Measurements from ENCODE around the gene LPO. TPM values are rescaled to one million over a fixed set of nuclear protein-coding genes. Genes with fewer than 3 reads are reported as not detected.
A peak's percentile ranks its signal among the peaks of the same experiment; 100 is the strongest.

Gene LPO
- total RNA-seq, 1 donor: not detected

DNA sequence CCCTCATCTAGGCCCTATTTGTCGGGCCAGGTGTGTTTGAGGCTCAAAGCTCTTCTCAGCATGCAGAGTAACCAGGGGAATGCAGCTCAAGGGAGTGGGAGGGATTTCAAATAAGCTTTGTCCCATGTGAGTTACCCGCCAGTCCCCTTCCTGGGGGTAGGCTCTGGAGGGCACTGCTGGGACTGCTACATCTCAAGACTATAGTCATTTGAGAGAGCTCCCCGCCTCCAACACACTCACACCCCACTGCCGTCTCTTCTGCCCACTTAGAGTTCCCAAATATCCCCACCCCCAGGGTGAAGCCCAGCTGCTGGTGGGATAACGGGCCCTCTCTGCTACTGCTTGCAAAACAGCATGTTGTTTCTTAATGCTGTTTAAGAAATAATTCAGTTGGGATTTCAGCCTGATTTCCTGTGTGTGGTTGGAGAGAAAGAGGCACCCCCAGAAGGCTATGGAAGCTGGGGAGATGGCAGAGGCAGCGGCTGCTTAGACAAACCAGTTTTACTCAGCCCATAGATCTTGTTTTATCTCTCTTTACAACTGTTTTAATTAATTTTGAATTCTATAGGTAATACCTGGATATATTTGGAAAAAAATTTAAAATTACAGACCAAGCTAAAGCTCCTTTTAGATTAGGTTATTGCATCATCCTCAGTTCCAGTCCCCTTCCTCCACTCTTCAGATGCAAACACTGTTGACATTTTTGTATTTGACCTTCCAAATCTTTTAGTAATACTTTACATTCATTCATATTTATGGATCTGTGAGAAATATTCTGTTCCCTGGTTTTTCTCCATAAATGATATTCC lies 46.4 kb downstream of the LPO start:
- TF ChIP-seq, protein P1, sequence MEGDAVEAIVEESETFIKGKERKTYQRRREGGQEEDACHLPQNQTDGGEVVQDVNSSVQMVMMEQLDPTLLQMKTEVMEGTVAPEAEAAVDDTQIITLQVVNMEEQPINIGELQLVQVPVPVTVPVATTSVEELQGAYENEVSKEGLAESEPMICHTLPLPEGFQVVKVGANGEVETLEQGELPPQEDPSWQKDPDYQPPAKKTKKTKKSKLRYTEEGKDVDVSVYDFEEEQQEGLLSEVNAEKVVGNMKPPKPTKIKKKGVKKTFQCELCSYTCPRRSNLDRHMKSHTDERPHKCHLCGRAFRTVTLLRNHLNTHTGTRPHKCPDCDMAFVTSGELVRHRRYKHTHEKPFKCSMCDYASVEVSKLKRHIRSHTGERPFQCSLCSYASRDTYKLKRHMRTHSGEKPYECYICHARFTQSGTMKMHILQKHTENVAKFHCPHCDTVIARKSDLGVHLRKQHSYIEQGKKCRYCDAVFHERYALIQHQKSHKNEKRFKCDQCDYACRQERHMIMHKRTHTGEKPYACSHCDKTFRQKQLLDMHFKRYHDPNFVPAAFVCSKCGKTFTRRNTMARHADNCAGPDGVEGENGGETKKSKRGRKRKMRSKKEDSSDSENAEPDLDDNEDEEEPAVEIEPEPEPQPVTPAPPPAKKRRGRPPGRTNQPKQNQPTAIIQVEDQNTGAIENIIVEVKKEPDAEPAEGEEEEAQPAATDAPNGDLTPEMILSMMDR (IDR thresholded peaks at IDR 0.05; ENCODE audit: insufficient read depth, low read length): no peak
- H3K4me3 ChIP-seq (ENCODE audit: low read depth, low read length): no peak overlapping the region
- no peak for DNase-seq (ENCODE audit: low read depth)

DNA sequence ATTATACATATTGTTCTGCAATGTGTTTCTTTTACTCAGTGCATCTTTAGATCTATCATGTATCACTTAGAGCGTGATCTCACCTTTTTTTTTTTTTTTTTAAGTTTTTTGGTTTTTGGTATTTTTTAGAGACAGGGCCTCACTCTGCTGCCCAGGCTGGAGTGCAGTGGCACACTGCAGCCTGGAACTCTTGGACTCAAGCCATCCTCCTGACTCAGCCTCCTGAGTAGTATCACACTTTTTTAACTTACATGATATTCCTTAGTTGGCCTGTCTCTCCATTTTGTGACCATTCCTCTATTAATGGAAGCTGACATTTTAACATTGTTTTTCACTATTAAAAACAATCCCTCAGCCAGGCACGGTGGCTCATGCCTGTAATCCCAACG lies 47.0 kb downstream of the LPO start:
- TF ChIP-seq, protein P1 (IDR thresholded peaks at IDR 0.05; ENCODE audit: insufficient read depth, low read length): no peak
- no peak overlapping the region for H3K4me3 ChIP-seq (ENCODE audit: low read depth, low read length)
- peak; percentile 19 for DNase-seq (ENCODE audit: low read depth)

DNA sequence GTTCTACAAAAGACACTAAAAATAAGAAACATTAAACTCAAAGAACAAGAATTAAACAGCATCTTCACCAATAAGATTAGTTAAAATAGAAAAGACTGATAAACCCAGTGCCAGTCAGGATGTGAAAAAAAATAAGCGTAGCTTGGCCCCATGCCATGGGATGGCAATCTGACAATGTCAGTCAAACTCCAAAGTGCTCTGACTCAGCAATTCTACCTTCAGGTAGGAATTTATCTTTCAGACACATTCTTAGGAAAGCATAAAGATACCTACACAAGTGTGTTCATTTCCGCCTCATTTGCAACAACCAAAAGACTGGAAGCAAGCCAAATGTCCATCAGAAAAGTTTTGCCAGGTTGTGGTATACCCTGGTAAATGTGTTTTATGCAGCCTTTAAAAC lies 51.5 kb downstream of the LPO start:
- TF ChIP-seq, protein P1 (IDR thresholded peaks at IDR 0.05; ENCODE audit: insufficient read depth, low read length): no peak
- H3K4me3 ChIP-seq (ENCODE audit: low read depth, low read length): no peak overlapping the region
- no peak for DNase-seq (ENCODE audit: low read depth)

DNA sequence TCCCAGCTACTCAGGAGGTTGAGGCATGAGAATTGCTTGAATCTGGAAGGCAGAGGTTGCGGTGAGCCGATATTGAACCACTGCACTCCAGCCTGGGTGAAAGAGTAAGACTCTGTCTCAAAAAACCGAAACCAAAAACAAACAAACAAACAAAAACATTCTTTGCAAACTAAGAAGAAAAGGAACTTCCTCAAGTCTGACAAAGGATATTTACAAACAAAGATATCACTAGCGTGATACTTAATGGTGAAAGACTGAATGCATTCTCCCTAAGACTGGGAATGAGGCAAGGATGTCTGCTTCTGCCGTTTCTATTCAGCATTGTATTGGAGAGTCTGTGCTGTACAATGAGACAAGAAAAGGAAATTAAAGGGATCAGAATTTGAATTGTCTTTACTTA lies 52.9 kb downstream of the LPO start:
- no peak for DNase-seq (ENCODE audit: low read depth)
- H3K4me3 ChIP-seq (ENCODE audit: low read depth, low read length): no peak overlapping the region
- TF ChIP-seq, protein P1 (IDR thresholded peaks at IDR 0.05; ENCODE audit: insufficient read depth, low read length): no peak

DNA sequence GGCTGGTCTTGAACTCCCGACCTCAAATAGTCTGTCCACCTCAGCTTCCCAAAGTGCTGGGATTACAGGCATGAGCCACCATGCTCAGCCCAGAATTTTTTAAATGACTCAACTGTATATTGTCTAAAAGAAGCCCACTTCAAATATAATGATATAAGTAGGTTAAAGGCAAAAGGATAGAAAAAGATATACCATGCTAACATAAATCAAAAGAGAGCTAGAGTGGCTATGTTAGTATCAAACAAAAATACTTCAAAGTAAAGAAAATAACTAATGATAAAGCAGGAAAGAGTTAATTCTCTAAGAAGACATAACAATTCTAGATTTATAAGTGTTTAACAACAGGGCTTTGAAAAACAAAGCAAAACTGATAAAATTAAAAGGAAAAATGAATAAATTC lies 55.6 kb downstream of the LPO start:
- no peak overlapping the region for H3K4me3 ChIP-seq (ENCODE audit: low read depth, low read length)
- DNase-seq (ENCODE audit: low read depth): no peak
- TF ChIP-seq, protein P1 (IDR thresholded peaks at IDR 0.05; ENCODE audit: insufficient read depth, low read length): no peak

DNA sequence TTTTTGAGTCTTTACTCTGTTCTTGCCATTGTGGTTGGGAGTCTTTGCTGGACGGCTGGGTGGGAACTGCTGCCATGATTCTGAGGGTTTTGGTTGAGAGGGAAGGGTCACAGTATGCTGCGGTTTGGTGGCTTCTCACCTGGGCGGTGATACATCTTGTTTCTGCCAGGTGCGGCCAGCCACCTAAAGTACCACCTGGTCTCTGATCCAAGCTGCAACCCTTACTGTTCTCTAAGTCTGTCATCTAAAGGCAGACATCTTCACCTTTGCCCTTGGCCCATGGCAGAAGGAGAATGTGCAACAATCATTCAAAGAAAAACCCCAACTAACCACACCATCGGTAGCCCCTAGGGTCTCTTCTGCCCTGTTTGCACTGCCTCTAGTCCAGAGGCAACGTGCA lies 62.0 kb downstream of the LPO start:
- H3K4me3 ChIP-seq (ENCODE audit: low read depth, low read length): no peak overlapping the region
- DNase-seq (ENCODE audit: low read depth): no peak
- TF ChIP-seq, protein P1 (IDR thresholded peaks at IDR 0.05; ENCODE audit: insufficient read depth, low read length): no peak

All from fibroblast of the aortic adventitia (primary cell).